ENCODE measurements around the gene SEPSECS.

GRCh38 chr4:25117274-25117673 lies 43.0 kb downstream of the SEPSECS start:
- TF ChIP-seq, protein P1, sequence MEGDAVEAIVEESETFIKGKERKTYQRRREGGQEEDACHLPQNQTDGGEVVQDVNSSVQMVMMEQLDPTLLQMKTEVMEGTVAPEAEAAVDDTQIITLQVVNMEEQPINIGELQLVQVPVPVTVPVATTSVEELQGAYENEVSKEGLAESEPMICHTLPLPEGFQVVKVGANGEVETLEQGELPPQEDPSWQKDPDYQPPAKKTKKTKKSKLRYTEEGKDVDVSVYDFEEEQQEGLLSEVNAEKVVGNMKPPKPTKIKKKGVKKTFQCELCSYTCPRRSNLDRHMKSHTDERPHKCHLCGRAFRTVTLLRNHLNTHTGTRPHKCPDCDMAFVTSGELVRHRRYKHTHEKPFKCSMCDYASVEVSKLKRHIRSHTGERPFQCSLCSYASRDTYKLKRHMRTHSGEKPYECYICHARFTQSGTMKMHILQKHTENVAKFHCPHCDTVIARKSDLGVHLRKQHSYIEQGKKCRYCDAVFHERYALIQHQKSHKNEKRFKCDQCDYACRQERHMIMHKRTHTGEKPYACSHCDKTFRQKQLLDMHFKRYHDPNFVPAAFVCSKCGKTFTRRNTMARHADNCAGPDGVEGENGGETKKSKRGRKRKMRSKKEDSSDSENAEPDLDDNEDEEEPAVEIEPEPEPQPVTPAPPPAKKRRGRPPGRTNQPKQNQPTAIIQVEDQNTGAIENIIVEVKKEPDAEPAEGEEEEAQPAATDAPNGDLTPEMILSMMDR (IDR thresholded peaks at IDR 0.05) = no peak
- no peak for TF ChIP-seq POLR2A (IDR thresholded peaks at IDR 0.05)
